IPS-11a (cell line): ENCODE measurements around the gene CENPH.
"Not testable (repeated sequence)": the region's sequence is repeated elsewhere in the genome, so short reads cannot be mapped to it uniquely, and the experiment has no call there.

ENCODE experiments used
- H3K4me3 ChIP-seq: one replicate; pipeline ENCODE4 v1.5.1; 2013; ENCODE audit warnings: low read depth, low read length, control low read depth

CENPH gene

DNA sequence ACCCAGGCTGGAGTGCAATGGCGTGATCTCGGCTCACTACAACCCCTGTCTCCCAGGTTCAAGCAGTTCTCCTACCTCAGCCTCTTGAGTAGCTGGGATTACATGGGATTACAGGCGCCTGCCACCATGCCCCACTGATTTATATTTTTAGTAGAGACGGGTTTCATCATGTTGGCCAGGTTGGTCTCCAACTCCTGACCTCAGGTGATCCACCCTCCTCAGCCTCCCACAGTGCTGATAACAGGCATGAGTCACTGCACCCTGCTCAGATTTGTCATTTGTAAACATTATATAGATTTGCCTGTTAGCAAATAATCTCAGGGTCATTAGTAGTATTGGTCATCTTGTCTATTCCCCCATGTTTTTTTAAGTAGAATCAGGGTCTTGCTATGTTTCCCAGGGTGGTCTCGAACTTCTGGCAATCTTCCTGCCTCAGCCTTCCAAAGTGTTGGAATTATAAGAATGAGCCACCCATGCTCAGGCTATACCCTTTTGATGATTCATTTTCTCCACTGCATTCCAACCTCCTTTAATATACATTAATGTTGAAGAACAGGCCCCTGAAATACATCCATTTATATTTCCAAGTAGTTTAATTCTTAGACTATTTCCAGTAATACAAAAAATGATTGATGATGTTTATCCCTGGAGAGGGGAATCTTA lies 17.3 kb downstream of the CENPH start:
- H3K4me3 ChIP-seq: no peak overlapping the region

DNA sequence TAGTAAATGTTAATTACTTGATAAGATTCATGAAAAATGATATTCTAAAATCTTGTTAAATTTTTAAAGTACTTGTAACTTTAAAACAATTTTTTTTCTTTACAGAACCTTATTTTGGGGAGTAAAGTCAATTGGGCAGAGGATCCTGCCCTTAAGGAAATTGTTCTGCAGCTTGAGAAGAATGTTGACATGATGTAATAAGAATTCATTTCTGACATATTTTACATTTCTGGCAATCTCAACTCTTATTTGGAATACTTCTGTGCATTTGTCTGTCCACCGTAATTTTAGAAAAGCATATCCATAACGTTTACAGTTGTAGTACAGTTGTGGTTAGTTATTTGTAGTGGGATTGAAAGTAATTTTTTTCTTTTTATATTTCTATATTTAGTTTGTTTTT lies 20.2 kb downstream of the CENPH start:
- H3K4me3 ChIP-seq: no peak overlapping the region

DNA sequence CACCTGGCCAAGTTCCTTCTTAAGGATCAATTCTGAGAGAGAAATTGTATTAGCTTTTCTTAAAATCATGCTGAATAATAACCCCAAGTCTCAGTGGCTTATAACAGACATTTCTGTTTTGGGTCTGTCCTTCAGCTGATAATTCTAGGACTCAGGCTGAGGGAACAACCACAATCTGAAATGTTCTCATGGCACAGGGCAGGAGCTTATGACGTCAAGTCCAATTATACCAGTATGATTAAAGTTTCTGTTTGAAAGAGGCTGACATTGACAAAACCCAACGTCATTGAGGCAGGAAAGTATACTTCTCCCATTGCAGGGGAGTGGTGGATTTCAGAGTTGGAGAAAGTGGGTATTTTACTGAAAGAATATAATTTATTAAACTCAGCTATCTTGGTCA lies 21.8 kb downstream of the CENPH start:
- no peak overlapping the region for H3K4me3 ChIP-seq

DNA sequence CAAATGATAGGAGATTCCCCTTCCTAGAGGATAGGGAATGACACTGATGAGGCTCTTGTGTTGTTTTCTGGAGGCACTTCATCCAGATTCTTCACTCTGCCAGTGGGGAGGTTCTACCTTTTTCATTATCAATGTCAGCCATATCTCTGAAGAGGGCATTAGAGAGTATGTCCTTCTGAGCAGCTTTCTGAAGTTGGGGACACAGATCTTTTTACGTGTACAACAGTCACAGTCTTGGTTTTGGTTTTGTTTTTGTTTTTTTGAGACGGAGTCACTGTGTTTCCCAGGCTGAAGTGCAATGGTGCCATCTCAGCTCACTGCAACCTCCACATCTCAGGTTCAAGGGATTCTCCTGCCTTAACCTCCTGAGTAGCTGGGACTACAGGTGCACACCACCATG lies 22.6 kb downstream of the CENPH start:
- no peak overlapping the region for H3K4me3 ChIP-seq

DNA sequence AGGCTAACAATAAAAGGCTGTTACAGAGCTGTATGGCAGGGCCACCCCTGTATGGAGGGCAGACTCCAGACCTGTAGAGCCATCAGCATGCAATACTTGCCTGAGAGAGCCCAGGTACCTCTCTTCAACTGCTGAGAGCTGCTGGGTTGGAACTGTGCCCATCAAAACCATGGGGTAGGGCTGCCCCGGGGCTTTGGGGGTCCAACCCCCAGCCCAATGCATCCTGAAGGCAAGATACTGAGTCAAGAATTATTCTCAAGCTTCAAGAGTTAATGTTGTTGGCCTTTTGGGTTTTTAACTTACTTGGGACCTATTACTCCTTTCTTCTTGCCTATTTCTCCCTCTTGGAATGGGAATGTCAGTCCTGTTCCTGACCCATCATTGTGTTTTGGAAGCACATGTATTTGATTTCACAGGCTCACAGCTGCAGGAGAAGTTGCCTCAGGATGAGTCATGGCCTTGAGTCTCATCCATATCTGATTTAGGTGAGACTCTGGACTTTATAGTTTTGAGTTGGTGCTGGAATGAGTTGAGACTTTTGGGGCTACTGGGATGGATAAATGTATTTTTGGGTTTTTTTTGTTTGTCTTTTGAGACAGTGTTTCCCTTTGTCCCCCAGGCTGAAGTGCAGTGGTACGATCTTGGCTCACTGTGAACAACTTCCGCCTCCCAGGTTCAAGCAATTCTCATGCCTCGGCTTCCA lies 24.3 kb downstream of the CENPH start:
- no peak overlapping the region for H3K4me3 ChIP-seq

DNA sequence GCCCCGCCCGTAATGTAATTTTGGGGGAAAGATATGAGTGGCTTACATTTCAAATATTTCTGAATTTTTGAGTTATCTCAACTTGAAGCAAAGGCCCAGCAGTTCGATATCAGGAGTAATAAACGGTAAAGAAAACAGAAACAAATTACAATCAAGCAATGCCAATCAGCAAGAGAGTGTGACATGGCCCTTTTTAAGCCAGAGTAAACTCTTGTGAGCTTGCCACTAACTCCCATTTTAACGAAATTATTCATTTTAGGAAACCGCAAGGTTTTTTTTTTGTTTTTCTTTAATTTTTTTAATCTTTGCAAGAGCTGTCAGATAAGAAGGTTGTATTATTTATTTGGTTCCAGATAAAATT lies 27.7 kb downstream of the CENPH start:
- H3K4me3 ChIP-seq: peak overlapping the region; percentile 95

DNA sequence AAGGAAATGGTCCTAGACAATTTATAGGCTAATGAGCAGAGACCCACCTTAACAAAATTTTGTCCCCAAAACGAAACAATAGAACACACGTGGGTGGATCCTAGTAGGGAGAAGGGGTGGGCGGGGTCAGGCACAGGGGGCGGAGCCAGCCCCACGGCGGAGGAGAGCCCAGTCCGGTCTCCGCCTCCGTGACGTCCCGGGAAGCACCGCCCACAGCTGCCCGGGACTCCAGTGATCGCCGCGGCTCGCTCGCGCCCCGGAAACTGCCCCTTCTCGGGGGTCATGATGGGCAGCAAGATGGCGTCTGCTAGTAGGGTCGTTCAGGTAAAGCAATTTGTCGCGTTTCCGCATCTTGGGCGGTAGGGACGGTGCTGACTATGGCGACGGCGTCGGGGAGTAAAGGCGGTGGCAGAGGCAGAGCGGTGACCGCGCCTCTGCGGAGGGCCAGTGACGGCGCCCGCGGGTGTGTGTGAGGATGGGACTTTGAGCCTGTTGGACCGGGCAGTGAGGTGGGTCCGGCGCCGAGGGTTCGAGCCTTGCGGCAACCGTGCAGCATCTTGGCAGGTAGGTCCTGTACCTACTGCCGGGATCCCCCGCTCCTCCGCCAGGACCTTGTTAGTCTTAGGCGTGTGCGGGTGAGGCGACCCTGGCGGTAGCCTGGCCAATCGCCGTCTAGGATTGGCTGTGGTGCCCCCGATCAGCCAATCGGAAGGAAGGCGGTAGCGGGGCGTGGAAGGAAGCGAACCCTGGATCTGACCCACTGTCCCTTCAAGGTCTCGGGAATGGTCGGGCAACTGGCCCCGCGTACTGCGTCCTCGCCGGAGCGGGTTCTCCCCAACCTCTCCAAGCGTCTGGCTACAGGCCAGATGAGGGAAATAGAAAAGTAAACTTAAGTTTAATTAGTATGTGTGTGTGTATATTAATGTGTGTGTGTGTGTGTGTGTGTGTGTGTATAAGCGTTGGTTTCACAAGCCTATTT lies 28.5 kb downstream of the CENPH start:
- H3K4me3 ChIP-seq: peak overlapping the region; percentile 95

DNA sequence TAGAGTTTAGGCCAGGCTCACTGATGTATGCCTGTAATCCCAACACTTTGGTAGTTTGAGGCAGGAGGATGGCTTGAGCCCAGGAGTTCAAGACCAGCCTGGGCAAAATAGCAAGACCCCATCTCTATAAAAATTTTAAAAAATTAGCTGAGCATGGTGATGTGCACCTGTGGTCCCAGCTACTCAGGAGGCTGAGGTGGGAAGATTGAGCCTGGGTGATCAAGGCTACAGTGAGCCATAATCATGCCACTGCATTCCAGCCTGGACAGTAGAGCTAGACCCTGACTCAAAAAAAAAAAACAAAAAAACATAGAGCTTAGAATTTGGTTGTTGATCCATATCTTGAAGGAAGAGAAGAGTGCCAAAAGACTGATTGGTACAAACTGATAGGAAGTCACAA lies 30.6 kb downstream of the CENPH start:
- no peak overlapping the region for H3K4me3 ChIP-seq

DNA sequence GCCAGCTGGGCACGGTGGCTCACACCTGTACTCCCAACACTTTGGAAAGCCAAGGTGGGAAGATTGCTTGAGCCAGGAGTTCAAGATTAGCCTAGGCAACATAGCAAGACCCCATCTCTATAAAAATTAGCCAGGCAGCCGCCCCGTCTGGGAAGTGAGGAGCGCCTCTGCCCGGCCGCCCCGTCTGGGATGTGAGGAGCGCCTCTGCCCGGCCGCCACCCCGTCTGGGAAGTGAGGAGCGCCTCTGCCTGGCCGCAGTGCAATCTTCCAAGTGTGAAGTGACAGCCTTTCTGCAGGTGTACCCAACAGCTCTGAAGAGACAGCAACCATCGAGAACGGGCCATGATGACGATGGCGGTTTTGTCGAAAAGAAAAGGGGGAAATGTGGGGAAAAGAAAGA lies 31.0 kb downstream of the CENPH start:
- not testable (repeated sequence) for H3K4me3 ChIP-seq

DNA sequence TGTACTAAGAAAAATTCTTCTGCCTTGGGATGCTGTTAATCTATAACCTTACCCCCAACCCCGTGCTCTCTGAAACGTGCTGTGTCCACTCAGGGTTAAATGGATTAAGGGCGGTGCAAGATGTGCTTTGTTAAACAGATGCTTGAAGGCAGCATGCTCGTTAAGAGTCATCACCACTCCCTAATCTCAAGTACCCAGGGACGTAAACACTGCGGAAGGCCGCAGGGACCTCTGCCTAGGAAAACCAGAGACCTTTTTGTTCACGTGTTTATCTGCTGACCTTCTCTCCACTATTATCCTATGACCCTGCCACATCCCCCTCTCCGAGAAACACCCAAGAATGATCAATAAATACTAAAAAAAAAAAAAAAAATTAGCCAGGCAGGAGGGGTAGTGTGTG lies 31.4 kb downstream of the CENPH start:
- not testable (repeated sequence) for H3K4me3 ChIP-seq

DNA sequence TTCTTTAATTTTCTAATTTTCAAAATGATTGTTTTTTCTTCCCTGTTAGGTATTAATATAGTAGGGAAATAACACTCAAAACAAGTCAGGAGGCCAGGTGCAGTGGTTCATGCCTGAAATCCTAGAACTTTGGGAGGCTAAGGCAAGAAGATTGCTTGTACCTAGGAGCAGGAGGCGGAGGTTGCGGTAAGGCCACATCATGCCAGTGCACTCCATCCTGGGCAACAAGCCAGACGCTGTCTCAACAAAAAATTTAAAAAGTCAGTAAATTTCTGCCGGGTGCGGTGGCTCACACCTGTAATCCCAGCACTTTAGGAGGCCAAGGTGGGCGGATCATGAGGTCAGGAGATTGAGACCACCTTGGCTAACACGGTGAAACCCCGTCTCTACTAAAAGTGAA lies 35.1 kb downstream of the CENPH start:
- H3K4me3 ChIP-seq: no peak overlapping the region

DNA sequence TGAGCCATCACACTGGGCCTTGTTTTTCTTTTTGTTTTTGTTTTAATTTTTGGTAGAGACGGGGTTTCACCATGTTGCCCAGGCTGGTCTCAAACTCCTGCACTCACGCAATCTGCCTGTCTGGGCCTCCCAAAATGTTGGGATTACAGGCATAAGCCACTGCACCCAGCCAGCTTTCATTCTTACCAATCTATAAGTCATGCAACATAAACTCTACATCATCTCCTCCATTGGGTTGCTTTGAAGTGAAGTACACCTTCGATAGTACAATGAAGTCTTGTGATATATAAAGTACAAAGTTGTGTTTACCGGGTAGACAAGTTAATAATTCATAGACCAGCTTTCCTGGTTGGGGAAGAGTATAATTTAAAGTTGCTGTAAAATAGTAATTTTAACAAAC lies 36.5 kb downstream of the CENPH start:
- no peak overlapping the region for H3K4me3 ChIP-seq

DNA sequence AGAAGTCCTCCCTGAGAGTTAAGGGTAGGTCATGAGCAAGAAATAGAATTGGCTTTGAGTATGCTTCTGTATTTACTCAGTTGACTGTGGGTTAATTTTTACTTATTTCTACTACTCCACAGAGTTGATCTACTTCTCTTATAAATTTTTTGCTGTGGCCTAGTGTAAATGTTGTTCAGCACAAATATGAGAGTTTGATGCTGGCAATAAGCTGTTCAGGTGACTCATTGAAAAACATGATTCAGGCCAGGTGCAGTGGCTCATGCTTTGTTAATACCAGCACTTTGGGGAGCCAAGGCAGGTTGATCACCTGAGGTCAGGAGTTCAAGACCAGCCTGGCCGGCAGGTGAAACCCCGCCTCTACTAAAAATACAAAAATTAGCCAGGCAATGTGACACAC lies 40.8 kb downstream of the CENPH start:
- H3K4me3 ChIP-seq: no peak overlapping the region

DNA sequence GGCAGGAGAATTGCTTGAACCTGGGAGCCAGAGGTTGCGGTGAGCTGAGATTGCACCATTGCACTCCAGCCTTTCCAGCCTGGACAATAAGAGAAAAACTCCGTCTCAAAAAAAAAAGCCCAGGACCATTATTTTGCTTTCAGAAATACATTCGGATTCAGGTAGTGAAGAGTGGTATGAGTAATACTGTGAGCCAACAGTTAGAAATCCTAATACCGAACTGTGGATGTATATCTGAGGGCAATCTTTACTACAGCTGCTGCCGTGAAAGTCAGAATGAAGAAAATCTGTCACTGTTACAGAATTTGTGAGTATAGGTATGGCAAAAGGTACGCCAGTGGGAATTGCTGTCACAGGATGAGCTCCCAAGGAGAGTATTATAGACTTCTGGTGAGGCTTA lies 41.9 kb downstream of the CENPH start:
- no peak overlapping the region for H3K4me3 ChIP-seq

DNA sequence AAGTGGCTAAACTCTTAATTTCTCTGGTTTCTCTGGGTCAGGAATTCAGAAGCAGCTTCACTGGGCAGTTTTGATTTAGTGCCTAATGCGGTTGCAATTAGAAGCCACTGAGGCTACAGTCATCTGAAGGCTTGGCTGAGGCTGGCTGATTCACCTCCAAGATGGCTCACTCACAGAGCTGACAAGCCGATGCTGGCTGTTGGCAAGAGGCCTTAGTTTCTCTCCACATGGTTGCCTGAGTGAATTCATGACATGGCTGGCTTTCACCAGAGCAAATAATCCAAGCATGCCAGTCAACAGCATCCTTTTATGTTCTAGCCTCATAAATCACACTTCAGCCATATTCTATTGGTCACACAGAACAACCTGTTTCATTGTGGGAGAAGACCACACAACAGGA lies 42.5 kb downstream of the CENPH start:
- no peak overlapping the region for H3K4me3 ChIP-seq

DNA sequence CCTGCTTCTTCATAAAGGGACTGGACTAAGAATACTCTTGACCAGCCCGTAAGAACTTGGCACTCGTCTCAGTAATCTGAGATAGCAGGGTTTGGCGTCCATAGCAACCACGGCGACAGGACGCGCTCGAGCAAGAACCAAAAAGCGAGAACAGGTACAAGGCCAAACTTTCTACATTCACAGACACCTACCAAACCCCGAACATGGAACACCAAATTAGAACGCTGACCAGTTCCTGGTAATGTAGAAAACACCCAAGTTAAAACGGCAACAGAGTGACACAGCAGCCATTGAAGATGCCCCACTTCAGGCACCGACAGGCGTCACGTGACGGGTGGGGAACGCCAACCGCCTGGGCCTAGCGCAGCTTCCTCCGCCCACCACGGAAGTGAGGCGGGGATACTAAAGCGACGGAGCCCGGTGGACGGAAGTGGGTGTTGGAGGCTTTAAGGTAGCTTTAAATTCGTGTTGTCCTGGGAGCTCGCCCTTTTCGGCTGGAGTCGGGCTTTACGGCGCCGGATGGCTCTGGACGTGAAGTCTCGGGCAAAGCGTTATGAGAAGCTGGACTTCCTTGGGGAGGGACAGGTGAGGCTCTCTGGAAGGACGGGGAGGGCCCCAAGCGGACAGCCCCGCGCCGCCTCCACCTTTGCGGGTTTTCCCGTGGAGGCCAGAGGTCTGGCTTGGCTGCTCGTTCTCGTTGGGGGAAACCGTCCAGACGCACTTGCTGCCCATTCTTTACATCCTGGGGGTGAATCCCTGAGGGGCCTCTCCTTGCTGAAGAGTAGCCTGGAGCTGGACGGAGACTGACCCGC lies 45.3 kb downstream of the CENPH start, which contains the start of gene CDK7:
TSS of gene CDK7 (plus strand) at position 430 of the 812 bp plus-strand sequence. CDS start at position 520, 90 bp downstream.
- H3K4me3 ChIP-seq: peak within 1 kb of the TSS; percentile 95

DNA sequence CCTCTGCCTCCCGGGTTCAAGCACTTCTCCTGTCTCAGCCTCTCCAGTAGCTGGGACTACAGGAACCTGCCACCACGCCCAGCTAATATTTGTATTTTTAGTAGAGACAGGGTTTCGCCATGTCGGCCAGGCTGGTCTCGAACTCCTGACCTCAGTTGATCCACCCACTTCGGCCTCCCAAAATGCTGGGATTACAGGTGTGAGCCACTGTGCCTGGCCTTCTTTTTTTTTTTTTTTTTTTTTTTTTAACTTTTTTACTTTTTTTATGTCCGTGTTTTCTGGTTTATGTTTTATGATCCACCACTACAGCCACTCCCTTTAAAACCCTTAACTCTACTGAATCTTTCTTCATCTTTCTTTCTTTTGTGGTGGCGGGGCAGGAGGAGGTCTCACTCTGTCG lies 47.4 kb downstream of the CENPH start:
- H3K4me3 ChIP-seq: not testable (repeated sequence)

DNA sequence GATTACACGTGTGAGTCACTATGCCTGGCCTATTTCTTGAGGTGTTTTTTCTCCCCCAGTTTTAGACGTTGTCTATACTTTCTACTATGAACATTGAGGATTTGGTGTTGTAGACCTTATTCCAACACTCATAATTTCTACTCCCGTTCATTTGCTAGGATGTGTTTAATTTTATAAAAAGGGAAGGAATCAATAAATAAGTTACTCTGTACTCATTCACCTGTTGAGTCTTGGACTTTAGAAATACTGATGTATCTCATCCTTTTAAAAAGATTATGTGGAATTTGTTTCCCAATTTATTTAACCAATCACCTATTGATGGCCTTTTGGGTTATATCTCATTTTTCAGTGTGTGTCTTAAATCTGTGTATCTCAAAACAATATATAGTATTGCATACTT lies 48.5 kb downstream of the CENPH start:
- no peak overlapping the region for H3K4me3 ChIP-seq

DNA sequence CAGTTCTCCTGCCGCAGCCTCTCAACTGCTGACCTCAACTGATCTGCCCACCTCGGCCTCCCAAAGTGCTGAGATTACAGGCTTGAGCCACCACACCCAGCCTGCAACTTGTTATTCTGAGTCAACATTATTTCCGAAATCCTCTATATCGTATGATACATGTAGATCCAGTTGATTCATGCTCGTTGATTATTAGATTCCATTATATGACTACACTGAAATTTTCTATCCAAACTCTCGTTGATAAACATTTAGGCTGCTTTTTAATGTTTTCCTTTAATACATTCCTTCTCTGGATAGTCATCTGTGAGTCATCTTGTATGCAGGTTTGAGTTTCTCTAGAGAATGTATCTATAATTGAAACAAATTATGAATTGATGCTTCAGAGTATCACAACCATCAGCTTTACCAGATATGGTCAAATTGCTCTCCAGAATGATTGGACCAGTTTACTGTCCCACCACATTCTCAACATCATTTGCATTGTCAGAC lies 49.4 kb downstream of the CENPH start:
- no peak overlapping the region for H3K4me3 ChIP-seq

DNA sequence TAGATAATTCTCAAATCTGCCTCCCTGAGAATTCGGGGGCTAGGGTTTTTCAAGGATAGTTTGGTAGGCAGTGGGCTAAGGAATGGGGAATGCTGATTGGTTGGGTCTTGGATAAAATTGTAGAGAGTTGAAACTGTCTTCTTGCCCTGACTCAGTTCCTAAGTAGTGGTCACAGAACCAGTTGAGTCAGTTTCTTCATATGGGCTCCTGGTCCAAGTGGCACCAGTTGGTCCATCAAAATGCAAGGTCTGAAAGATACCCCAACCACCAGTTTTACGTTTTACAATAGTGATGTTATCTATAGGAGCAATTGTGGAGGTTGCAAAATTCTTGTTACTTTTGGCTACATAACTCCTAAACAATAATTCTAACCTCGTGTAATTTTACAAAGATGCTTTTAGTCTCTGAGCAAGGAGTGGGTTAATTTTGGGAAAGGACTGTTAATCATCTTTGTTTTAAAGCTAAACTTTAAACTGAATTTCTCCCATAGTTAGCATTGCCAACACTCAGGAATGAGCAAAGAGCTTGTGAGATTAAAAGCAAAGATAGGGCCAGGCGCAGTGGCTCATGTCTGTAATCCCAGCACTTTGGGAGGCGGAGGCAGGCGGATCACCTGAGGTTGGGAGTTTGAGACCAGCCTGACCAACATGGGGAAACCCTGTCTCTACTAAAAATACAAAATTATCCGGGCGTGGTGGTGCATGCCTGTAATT lies 53.0 kb downstream of the CENPH start:
- H3K4me3 ChIP-seq: no peak overlapping the region
